Measurements from ENCODE around the gene APBB2.

DNA sequence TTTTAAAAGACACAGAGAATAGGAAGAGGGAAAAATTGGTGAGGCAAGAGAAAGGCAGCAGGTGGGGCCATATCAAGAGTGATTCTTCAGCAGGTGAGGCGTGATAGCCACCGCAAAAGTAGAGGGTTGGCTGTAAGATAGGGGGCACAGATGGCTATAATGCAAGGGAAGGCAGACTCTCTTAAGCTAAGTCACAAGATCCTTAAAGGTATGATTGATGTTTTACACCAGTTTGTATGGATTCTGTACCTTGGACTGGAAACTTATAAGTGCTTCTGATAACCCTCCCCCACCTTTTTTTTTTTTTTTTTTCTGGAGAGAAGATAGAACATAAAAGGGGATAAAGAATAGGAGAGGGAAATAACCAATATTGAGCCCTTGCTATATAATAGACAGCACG, 424.6 kb downstream of the APBB2 start:
- no peak for TF ChIP-seq CTCF (IDR thresholded peaks at IDR 0.05)
- TF ChIP-seq POLR2A (IDR thresholded peaks at IDR 0.05) = no peak
